H1 (cell line): ENCODE results near the gene ZDHHC3. TPM values are rescaled to one million over a fixed set of nuclear protein-coding genes. Genes with fewer than 3 reads are reported as not detected.

Source experiments
- CEBPB ChIP-seq: IDR thresholded peaks from 2 replicates; pipeline ENCODE4 v1.6.1; 2012; ENCODE audit warnings: low read depth, low read length
- EP300 ChIP-seq, 2 experiments: IDR thresholded peaks; 1 replicate in 1 of 2; 2 replicates in 1 of 2; pipeline ENCODE4 v1.6.1; 2011 to 2012; ENCODE audit warnings: low read depth in 2 of 2, low read length in 2 of 2, mild to moderate bottlenecking in 2 of 2, borderline replicate concordance in 1 of 2, inconsistent platforms in 1 of 2, moderate library complexity in 1 of 2
- MAX ChIP-seq: IDR thresholded peaks from 2 replicates; pipeline ENCODE4 v1.6.1; 2012; ENCODE audit warnings: inconsistent platforms
- POU5F1 ChIP-seq: IDR thresholded peaks from 2 replicates; pipeline ENCODE4 v1.6.1; 2011; ENCODE audit warnings: low read depth, mild to moderate bottlenecking, low read length, moderate library complexity
- SUZ12 ChIP-seq: fragments of 200-600 bp; sonication (generic); IDR thresholded peaks from 2 replicates; pipeline ENCODE4 v1.6.1; 2012; ENCODE audit warnings: mild to moderate bottlenecking, inconsistent platforms, low read length, moderate library complexity, mixed read lengths
- TCF12 ChIP-seq: IDR thresholded peaks from 2 replicates; pipeline ENCODE4 v1.6.1; 2011; ENCODE audit warnings: low read depth, mild to moderate bottlenecking, low read length
- polyA plus RNA-seq, 7 experiments: library from polyadenylated mRNA; depleted of rRNA in 3 of 7; stranded (reverse) in 5 of 7; unstranded in 2 of 7; fragments of >200 nt in 5 of 7; fragments of 200-250 nt in 2 of 7; gene quantifications; 1 replicate in 5 of 7; 2 replicates in 1 of 7; 4 replicates in 1 of 7; pipeline versions ENCODE4 v1.2.1 to v1.2.3, GENCODE V29; 2011 to 2013; ENCODE audit warnings: missing spikeins in 2 of 7, mixed read lengths in 2 of 7
- total RNA-seq: library from RNA; stranded (reverse); fragmentation: NEBNext Ultra II Directional; extraction: Animal tissue kit (Norgen Biotek cat#: 25700); gene quantifications from 2 replicates; pipeline ENCODE4 v1.2.1, GENCODE V29; 2021

Gene ZDHHC3
- total and polyA plus RNA-seq, 2 of the 8 experiments (the other 6 are each of a cell fraction or from before 2014, with no cell fraction given): 77.4 to 88.7 TPM

DNA sequence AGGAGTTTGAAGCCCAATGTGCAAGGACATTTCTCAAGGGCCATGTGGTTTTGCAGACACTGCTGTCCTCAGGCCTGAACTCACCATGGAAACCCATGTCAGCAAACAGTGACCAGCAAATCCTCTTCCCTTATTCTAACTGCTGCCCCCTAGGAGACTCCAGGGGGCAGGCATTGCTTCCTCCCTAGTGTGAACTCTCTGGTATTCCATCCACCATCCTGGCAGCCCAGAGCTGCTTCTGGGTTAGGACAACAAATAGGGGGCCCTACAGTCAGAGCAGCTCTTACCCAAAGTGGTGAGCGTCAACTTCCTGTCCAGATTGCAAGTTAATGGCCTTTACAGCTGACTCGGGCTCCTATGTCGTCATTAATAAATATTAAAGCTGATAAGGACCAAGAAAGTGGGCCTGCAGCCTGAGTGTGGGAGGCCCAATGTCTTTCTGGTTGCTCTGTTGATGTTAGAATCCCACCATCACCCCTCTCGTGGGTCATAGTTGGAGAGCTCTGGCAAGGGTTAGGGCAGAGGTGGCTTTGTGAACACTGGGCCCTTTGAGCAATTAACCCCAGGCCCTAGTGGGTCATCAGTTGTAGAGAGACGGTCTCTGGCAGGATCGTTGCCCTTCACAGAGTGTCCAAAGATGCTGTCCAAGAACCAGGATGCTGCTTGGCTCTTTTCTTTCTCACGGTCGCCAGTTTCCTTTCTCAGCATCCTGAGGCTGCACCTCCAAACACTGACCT lies 60.1 kb downstream of the ZDHHC3 start (continued):
- TF ChIP-seq CEBPB (no peak), POU5F1 (no peak), MAX (0 out of 2 replicates have a peak, but pooled peaks have one; percentile 25), TCF12 (no peak), EP300 (IDR thresholded peaks at IDR 0.05; ENCODE audit: borderline replicate concordance in 1 of 2, low read depth in 2 of 2, low read length in 2 of 2) (no peak), SUZ12 (no peak)
